ENCODE results near the gene FRMD3.
"Not testable (repeated sequence)": the region's sequence is repeated elsewhere in the genome, so short reads cannot be mapped to it uniquely, and the experiment has no call there.

FRMD3 gene

DNA sequence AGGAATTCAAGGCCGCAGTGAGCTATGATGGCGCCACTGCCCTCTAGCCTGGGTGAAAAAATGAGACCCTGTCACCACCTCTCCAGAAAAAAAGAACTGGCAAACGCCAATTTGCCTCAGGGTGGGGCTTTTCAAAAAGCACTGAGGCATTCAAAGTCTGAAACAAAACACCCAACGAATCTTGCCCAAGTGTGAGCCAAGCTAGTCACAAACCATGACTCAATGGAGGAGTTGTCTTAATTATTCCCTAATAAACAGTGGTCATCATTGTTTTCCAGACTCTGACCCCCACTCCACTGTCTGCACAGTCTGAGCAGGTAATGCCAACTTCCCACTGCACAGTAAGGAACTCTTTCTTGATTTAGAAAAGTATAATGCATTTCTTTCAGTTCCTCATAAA lies 16.8 kb downstream of the FRMD3 start:
- no peak for DNase-seq (ENCODE audit: low spot score)

DNA sequence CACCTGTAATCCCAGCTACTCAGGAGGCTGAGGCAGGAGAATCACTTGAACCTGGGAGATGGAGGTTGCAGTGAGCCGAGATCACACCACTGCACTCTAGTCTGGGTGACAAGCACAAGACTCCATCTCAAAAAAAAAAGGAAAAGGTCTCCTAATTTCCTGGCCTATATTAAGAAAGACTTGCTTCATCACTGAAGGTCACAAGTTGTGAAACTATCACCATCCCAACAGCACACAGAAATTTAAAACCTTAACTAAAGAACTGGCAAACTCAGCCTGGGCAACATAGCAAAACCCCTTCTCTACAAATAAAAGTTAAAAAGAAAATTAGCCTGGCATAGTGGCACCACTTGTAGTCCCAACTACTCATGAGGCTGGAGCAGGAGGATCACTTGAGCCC lies 17.2 kb downstream of the FRMD3 start:
- DNase-seq (ENCODE audit: low spot score), result no peak

DNA sequence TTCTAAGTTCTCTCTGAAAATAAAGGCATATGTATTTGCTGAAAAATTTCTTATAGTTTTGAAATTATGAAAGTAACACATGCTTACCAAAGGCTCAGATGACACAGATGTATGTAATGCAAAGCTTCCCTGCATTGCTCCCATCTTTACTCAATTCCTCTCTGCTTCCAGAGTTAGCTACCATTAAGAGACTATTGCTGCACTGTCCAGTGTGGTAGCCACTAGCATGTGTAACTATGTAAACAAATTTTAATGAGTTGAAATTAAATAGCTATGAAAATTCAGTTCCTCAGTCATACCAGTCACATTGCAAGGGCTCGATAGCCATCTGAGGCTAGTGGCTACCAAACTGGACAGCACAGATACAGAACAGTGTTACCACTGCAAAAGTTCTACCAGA lies 17.9 kb downstream of the FRMD3 start:
- no peak for DNase-seq (ENCODE audit: low spot score)

DNA sequence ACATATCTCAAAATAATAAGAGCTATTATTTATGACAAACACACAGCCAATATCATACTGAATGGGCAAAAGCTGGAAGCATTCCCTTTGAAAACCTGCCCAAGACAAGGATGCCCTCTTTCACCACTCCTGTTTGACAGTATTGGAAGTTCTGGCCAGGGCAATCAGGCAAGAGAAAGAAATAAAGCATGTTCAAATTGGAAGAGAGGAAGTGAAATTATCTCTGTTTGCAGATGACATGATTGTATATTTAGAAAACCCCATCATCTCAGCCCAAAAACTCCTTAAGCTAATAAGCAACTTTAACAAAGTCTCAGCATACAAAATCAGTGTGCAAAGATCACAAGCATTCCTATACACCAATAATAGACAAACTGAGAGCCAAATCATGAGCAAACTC lies 20.2 kb downstream of the FRMD3 start:
- not testable (repeated sequence) for DNase-seq (ENCODE audit: low spot score)

DNA sequence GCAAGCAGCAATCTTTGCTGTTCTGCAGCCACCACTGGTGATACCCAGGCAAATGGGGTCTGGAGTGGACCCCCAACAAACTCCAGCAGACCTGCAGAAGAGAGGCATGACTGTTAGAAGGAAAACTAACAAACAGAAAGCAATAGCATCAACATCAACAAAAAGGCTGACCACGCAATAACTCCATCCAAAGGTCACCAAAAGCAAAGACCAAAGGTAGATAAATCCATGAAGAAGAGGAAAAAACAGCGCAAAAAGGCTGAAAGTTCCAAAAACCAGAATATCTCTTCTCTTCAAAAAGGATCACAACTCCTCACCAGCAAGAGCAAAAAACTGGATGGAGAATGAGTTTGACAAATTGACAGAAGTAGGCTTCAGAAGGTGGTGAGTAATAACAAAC lies 23.4 kb downstream of the FRMD3 start:
- no peak for DNase-seq (ENCODE audit: low spot score)

DNA sequence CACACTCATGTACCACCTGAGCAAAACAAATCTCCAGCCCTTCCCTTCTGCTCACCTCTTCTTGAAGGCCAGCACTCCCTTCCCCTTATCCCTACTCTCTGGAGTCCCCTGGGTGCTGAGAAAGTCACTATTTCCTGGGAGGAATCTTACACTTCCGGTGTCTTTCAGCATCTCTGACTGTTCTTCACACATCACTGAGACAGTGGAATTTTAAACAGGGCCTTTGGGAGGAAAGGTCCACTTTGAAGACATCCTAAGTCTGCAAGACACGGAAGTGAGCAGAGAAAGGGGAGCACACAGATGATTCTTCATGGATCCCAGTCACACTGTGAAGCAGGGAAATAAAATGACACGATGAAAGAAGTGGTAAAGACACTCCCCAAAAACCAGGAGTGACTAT lies 25.6 kb downstream of the FRMD3 start:
- DNase-seq (ENCODE audit: low spot score), result no peak

DNA sequence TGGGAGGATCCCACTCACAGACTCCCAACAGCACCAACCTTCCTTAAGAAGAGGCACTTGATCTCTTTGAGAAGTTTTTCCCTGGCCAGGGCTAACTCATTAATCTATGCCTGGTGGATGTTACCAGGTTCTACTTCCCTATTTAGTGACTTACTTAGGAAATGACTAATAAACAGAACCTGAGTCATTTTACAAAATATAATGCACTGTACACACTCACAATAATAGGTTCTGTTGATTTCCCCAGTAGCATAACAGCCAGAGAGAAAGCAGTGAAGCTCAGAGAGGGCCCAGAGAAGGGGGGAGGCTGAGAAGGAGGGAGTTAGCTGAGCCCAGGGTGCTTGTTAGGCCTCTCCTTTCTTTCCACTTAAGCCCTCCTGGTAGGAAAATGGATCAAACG lies 27.1 kb downstream of the FRMD3 start:
- no peak for DNase-seq (ENCODE audit: low spot score)

DNA sequence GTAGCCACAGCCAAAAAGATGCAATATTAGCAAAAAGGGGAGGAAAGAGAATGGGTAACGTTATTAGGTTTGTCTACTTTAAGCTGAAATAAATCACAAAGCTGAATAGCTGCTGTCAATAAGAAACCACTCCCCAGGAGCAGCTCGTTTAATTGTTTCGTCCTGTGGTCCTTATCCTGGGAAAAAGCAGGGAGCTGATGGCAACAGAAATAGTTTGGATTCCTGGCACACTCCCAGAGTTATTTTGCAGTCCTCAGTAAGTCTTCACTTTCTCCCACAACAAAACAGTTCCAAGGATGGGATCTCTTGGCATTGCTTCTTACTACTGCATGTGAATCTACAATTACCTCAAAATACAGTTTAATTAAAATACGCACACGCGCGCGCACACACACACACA lies 28.8 kb downstream of the FRMD3 start:
- DNase-seq (ENCODE audit: low spot score), result no peak

DNA sequence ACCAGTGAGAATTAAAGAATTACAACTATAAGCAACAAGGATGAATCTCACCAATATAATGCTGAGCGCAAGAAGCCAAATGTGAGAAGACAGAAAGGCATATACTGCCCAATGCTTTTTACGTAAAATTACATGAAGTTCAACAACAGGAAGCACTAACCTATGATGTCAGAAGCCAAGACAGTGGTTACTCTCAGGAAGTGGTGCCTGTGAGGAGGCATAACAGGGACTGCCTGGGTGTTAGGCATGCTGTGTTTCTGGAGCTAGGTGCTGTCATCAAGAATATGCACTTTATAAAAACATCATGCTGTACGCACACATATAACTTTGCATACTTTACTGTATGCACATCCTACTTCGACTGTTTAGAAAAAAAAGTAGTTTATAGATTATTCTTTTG lies 30.1 kb downstream of the FRMD3 start:
- no peak for DNase-seq (ENCODE audit: low spot score)

DNA sequence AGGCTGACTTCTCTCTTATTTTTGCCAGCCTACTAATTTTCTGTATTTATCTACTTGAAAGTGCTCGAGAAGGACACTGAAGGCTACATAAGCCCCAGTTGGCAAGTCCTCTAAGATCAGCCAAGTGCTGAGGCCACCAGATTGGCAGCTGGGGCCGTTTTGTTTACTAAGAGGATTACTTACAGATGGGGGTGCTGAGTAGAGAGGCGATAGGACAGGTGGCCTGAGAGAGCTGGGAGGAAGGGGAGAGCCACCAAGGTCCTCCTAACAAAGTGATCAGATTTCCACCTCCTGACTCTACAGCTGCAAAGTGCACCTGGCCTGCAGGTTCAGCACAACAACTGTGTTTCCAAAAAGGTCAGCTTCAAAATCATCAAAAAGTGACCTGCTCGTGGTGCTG lies 32.9 kb downstream of the FRMD3 start:
- no peak for DNase-seq (ENCODE audit: low spot score)

DNA sequence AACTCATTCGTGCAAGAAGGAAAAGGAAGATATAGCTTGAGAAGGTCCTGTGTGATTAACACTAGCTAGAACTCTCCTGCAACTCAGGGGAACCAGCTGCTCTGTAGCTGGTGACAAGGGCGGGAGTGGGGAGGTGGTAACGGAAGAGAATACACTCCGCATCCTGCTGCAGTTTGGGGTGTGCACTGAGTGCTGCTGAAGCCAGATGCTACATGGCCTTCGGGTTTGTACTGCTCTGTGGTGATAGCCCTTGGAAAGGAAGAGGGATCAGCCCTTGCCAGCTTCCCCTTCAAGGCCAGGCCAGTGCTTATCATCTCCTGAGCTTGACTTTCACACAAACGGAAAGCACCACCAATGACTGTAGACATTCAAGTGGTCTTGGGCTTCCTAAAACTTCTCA lies 34.3 kb downstream of the FRMD3 start:
- DNase-seq (ENCODE audit: low spot score), result no peak

DNA sequence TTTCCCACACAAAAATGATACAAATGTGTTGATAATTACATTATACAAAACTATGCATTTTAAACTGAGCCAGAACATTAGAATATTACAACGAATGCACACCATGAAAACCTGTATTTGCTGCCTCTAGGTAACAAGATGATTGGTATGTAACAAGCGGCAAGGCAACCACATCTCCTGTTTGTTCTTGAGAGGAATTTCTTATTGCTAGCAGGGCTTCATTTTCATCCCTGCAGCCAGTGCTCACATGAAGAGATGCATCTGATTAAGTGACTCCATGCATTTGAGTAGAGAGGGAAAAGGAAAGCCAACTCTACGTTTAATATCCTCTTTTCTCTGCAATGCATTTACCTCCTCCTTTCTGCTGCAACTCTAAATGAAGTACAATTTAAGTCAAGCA lies 36.6 kb downstream of the FRMD3 start:
- DNase-seq (ENCODE audit: low spot score), result no peak

DNA sequence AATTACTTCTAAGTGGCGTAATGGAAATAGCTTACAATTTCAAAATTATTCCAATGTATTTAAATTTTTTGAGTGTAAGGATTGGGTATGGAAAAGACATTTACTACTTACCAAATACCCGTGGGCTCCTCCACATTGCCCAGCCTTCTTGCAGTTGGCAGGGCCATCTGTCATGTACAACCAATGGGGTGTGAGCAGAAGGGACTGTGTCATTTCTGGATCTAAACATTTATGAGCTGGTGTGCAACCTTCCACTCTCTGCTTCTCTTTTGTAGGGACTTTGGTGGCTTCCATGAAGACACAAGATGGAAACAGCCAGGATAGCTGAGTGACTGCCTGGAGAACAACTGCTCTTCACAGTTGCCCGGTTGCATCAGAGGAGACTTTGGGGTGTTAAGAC lies 40.8 kb downstream of the FRMD3 start:
- no peak for DNase-seq (ENCODE audit: low spot score)

DNA sequence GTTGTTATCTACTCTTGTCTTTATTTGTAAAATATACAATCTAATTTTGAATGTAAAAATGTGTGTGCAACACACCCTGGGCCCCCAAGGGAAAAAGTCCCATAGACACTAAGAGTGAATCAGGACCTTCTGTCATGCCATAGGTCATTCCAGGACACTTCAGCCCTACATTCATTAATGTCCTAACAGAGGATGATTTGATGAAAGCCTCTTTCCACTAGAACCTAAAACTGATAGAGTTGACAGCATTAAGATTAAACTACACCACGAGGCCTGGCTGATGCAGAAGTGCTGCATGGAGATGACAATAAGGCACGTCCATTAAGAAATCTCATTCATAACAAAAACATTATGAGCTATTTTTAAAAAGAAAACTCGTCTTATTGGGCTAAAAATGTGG lies 46.2 kb downstream of the FRMD3 start:
- DNase-seq (ENCODE audit: low spot score), result no peak

DNA sequence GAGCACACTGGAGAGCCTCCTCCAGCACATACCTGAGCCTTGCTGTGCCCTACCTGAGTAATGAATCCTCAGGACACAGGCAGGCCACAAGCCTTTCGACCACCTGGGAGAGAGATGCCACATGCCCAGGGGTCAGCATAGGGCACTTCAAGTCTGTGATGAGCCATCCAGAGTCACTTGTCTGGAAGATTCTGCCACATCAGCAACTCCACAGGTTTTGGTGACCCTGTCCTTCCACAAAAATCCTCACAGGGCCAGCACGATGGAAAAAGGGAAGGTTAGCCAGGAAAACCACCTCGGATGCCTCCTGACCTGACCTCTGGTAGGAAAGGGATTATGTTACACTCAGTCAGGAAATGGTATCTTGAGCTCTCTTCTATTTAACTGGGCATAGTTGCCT lies 46.8 kb downstream of the FRMD3 start:
- no peak for DNase-seq (ENCODE audit: low spot score)

DNA sequence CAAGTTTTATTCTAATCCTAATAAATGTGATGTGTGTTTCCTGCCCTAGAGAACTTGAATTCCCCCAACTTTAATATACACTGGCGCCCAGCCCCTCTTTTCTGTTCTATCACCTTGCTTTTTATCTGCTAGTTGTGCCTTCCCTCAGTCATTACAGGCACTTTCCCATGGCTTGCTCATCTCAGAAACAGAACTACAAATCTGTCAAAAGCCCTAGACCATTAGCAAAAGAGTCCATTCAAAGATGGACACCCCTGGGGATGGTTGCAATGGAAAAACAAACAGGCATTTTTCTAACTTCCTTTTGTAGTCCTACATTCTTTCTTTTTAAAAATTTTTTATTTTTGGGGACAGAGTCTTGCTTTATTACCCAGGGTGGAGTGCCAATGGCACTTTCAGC lies 48.2 kb downstream of the FRMD3 start:
- DNase-seq (ENCODE audit: low spot score), result no peak

DNA sequence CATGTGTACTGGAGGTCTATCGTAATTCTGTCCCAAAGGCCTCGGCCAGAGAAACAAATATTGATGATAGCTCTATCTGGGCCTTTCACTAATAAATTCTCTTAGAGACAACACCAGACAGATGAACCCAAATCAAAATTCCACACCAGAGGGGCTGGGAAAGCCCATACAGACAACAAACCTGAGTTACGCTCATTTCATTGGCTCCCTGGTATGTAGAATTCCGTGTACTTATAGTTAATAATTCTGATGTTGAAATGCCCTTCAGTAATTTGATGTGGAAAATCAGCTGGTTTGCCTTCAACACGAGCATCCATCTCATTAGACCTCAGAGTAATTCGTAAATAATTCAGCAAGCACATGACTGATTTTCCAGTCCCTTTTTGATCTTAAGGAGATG lies 53.2 kb downstream of the FRMD3 start:
- no peak for DNase-seq (ENCODE audit: low spot score)

DNA sequence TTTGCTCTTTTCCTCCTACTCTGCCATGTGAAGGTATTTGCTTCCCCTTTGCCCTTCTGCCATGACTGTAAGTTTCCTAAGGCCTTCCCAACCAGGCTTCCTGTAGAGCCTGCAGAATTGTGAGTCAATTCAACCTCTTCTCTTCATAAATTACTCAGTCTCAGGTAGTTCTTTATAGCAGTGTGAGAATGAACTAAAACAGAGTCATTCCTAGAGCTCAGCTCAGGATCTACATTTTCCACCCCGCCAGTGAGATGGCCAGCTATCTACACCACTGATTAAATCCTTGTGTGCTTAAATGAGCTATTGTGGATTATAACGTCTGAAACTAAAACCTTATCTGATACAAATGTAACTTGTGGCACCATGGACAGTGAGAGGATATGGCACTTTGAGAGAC lies 55.0 kb downstream of the FRMD3 start:
- DNase-seq (ENCODE audit: low spot score), result no peak

DNA sequence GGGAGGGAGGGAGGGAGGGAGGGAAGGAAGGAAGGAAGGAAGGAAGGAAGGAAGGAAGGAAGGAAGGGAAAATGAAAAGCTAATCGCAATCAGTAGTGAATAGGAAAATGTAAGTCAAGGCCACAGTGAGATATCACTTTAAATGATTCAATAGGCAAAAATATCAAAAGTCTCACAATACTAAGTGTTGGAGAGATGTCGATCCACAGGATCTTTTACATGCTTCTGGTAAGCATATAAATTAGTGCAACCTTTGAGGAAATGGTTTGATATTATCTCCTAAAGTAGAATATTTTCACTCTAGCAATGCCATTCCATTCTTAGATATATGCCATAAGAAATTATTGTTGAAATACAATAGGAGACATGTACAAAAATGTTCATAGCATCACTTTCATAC lies 58.4 kb downstream of the FRMD3 start:
- DNase-seq (ENCODE audit: low spot score), result no peak

DNA sequence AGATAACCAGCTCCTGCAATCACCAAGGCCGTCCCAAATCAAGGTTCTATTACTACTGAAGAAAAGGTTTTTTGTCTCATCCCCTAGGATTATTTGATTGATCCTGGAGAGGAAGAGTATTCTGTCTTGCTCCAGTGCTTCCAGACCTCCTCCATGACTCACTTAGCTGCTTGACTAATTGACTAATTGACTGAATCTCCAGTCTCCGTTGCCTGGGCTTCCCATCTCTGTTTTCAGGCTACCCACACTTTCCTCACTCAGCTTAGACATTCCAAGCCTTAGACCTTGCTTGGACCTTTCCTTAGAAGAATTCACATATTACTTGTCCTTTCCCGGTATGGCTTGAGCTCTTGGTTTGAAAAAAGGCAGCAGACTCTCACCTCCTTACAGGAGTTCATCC lies 60.6 kb downstream of the FRMD3 start:
- DNase-seq (ENCODE audit: low spot score), result no peak

DNA sequence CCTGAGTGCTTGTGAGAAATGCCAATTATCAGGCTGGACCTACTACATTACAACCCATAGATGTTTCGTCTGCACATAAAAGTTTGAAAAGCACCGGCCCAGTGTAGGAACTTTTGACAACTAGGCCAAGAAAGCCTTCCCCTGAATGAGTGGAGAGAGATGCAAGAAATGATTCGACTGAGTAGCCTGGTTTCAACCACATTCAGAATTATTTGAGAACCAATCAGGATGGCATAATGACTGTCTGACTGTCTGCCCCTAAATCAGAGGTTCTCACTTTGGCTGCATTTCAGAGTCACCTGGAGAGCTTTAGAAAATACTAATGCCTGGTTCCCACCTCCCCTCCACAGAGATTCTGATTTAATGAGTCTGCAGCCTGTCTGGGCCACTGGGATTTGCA lies 61.1 kb downstream of the FRMD3 start:
- DNase-seq (ENCODE audit: low spot score), result no peak

DNA sequence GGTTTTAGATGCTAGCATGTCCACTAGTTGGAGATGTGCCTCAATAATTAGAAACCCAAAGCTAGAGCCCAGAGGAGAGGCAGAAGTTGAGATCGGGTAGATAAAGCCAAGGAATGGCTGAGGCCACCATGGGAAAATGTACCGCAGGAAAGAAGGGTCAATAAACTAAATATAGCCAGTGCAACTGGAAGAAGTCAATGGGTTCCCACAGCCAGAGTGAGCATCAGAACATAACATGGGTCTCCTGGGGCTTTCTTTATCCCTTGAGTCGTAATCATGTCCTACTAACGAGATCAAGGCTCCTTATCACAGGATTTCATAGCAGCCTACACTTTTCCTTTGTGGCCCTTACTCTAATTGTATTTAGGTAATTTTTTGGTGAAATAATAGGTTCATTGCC lies 61.7 kb downstream of the FRMD3 start:
- DNase-seq (ENCODE audit: low spot score), result no peak

DNA sequence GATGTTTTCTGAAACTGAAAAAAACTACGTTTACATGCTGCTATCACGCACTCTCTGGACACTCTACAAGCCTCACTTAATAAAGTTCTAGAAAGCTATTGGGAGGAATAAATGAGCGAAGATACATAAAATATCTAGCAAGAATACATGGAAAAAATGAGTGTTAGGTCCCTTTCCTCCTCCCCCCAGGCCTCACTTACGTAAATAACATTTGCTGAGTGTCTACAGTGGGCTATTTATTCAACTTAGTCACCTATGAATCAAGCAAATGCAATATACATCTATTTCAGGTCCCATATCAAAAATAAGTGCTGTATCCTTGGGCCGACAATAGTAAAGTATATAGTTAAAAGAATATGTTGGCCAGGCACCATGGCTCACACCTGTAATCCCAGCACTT lies 62.5 kb downstream of the FRMD3 start:
- DNase-seq (ENCODE audit: low spot score), result no peak

DNA sequence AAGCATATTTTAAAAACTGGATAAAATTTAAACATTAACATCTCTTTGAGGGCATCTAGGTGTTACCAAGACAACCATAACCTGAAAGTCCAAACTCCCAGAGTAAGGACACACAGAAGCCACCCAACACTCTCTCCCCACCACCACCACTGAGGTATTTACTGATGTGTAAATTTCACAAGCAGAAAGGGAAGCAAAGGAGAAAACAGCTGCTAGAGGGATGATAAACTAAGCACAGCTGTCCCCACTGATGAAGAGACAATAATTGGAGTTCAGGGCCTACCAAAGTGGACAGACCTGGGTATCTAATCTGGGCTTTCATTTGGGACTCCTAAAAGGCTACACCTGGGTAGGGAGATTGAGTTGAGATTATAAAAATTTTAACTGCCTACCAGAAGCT lies 63.6 kb downstream of the FRMD3 start:
- DNase-seq (ENCODE audit: low spot score), result no peak

DNA sequence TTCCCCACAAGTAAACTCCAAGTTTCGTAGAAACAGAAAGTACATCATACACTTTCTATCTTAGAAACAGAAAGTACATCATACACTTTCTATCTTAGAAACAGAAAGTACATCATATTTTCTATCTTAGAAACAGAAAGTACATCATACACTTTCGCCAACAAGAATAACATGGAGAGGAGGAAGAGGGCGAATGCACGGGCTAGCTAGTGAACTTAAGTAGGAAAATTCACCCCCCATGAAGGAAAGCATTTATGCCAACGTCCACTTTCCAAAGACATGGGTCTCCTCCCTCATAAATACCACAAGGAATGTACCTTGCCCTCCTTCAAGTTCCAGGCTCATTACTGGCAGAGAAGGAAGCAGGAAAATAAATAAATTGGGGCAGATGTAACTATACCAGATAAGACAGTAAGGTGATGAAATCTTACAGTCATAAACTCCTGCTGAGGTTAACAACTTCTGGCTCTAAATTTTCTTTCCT lies 64.7 kb downstream of the FRMD3 start:
- no peak for DNase-seq (ENCODE audit: low spot score)
